HFFc6 (cell line): ENCODE data around the gene GNAZ. TPM values are rescaled to one million over a fixed set of nuclear protein-coding genes. Genes with fewer than 3 reads are reported as not detected.

Experiments used
- DNase-seq: peaks from one replicate; pipeline ENCODE4 v3.0.0-alpha.2; 2018
- H3K27ac Mint-ChIP-seq: 2 replicates; pipeline ENCODE4 v1.8.0; 2020; ENCODE audit warnings: mild to moderate bottlenecking, mixed read lengths
- H3K27me3 Mint-ChIP-seq: 2 replicates; pipeline ENCODE4 v1.8.0; 2021; ENCODE audit warnings: mild to moderate bottlenecking, moderate library complexity, mixed read lengths; ENCODE audit not compliant: insufficient read depth
- H3K36me3 Mint-ChIP-seq: 2 replicates; pipeline ENCODE4 v1.8.0; 2021; ENCODE audit warnings: low read depth, mixed read lengths
- H3K4me1 Mint-ChIP-seq: 2 replicates; pipeline ENCODE4 v1.8.0; 2020; ENCODE audit warnings: low read depth, mixed read lengths
- H3K4me3 Mint-ChIP-seq: 2 replicates; pipeline ENCODE4 v1.8.0; 2020; ENCODE audit warnings: mild to moderate bottlenecking, moderate library complexity, mixed read lengths
- H3K9me3 Mint-ChIP-seq: 2 replicates; pipeline ENCODE4 v1.8.0; 2020; ENCODE audit warnings: mild to moderate bottlenecking, mixed read lengths
- total RNA-seq, 6 experiments: library from RNA; stranded (reverse); fragmentation: NEBNext Ultra II Directional; extraction: Animal tissue kit (Norgen Biotek cat#: 25700); gene quantifications; 2 replicates in 1 of 6; 3 replicates in 5 of 6; pipeline ENCODE4 v1.2.3, GENCODE V29; 2021
- TF ChIP-seq, protein P1 (sequence below): fragments of 200-600 bp; sonication (generic); IDR thresholded peaks from 2 replicates; pipeline ENCODE4 v1.5.0; 2021; ENCODE audit warnings: antibody characterized with exemption, mild to moderate bottlenecking

GNAZ gene
- total RNA-seq, 6 experiments from 2014 or later, result 19.0 to 22.5 (median 20.1) TPM

DNA sequence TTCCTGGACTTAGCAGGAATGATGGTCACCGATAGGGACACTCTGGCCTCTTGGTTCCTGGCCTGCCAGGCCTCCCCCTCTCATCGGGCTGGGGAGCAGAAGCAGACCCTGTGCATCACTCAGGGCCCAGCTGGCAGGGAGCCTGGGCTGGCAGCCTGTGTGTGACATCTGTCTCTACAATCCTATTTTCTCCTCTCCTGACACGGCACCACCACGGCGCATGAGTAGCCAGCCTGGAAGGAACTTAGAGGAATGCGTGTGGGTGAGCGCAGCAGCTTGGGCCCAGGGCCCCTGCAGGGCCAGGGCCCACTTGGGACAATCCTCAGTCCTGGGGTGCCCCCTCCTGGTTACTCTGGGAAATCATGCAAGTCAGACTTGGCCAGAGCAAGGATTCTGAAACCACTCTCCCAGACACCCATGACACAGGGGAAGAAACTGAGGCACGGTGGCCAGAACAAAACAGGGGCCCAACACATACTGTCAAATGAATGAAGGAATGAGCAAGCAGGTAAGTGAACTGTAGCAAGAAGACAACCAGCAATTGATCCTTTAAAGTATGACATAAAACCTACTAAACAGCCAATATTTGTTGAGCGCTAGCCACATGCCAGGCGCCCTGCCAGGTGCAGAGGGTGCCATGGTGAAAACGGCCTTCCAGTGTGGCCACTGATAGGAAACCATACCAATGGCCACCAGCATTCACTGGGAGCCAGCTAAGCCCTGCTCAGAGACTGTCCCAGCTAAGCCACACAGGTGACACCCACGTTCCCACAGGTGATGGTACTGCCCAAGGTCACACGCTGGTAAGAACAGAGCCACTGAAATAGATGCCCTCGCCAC, 58.2 kb downstream of the GNAZ start:
- TF ChIP-seq, protein P1, sequence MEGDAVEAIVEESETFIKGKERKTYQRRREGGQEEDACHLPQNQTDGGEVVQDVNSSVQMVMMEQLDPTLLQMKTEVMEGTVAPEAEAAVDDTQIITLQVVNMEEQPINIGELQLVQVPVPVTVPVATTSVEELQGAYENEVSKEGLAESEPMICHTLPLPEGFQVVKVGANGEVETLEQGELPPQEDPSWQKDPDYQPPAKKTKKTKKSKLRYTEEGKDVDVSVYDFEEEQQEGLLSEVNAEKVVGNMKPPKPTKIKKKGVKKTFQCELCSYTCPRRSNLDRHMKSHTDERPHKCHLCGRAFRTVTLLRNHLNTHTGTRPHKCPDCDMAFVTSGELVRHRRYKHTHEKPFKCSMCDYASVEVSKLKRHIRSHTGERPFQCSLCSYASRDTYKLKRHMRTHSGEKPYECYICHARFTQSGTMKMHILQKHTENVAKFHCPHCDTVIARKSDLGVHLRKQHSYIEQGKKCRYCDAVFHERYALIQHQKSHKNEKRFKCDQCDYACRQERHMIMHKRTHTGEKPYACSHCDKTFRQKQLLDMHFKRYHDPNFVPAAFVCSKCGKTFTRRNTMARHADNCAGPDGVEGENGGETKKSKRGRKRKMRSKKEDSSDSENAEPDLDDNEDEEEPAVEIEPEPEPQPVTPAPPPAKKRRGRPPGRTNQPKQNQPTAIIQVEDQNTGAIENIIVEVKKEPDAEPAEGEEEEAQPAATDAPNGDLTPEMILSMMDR, result peak; percentile 91
- no peak overlapping the region for H3K27ac Mint-ChIP-seq
- peaks cover 6% of the 10 kb centered on the region for H3K4me1 Mint-ChIP-seq
- peak; percentile 71 for DNase-seq
- H3K36me3 Mint-ChIP-seq, result no peaks in the 10 kb centered on the region
- no peak overlapping the region for H3K4me3 Mint-ChIP-seq
- no peaks in the 10 kb centered on the region for H3K9me3 Mint-ChIP-seq
- H3K27me3 Mint-ChIP-seq, result peaks cover 26% of the 10 kb centered on the region

DNA sequence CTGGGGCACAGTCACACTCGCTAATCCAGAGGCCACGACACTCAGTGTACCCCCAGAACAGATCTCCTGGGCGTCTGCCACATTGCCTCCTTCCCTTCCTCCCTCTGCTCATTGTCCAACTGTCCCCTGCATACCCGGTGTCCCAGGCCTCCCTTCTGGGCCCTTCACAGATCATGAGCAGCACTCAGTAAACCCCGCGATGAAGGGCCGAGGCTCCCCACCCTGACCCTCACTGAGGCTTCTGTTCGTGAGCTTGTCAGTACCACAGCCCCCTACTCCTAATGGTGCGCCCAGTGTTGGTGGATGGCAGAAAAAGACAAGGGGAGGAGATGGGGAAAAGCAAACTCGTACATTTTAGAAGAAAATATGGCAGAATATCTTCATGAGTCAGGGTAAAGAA, 58.8 kb downstream of the GNAZ start:
- Mint-ChIP-seq H3K27me3 (peaks cover 30% of the 10 kb centered on the region), H3K36me3 (no peaks in the 10 kb centered on the region), H3K27ac (no peak overlapping the region), H3K9me3 (no peaks in the 10 kb centered on the region), H3K4me3 (no peak overlapping the region), H3K4me1 (peaks cover 6% of the 10 kb centered on the region)
- TF ChIP-seq, protein P1, result no peak
- DNase-seq, result no peak

DNA sequence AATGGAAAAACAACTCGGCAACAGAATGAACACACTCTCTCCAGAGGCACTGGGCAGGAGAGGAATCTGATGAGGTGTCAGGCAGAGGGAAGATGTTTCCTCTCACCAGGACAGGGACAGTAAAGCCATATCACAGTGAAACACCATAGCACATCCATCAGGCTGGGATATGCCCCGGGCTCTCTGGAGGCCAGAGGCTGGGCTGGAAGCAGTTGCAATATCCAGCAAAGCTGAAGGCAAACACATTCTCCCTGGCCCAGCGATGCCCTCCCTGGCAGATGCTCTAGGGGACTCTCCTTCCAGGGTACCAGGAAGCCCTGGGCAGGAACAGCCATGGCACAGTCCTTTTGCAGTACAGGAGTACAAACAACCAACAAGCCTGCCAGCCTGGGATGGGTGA, 60.4 kb downstream of the GNAZ start:
- no peak overlapping the region for H3K4me3 Mint-ChIP-seq
- no peak for DNase-seq
- H3K9me3 Mint-ChIP-seq, result no peaks in the 10 kb centered on the region
- H3K36me3 Mint-ChIP-seq, result no peaks in the 10 kb centered on the region
- peaks cover 6% of the 10 kb centered on the region for H3K4me1 Mint-ChIP-seq
- H3K27me3 Mint-ChIP-seq, result peaks cover 31% of the 10 kb centered on the region
- H3K27ac Mint-ChIP-seq, result no peak overlapping the region
- TF ChIP-seq, protein P1, result no peak

DNA sequence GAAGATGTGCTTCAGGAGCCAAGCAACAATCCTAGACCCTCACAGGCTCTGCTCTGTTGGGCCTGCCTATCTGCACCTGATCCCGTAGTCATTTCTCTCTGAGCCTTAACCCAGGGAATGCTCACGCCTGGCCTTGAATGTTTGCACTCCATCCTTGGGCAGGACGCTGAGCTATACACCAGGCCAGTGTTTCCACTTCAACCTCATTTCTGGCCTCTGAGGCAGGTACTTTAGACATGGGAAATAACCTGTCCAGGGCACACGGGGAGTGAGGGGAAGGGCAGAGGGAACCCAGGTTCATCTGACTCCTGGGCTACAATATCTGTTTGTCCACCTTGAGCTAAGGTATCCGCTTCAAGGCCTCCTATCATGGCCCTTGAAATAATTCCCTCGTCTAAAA, 61.6 kb downstream of the GNAZ start:
- peaks cover 25% of the 10 kb centered on the region for H3K27me3 Mint-ChIP-seq
- no peak overlapping the region for H3K27ac Mint-ChIP-seq
- DNase-seq, result no peak
- no peak overlapping the region for H3K4me3 Mint-ChIP-seq
- H3K9me3 Mint-ChIP-seq, result no peaks in the 10 kb centered on the region
- H3K36me3 Mint-ChIP-seq, result no peaks in the 10 kb centered on the region
- peaks cover 6% of the 10 kb centered on the region for H3K4me1 Mint-ChIP-seq
- TF ChIP-seq, protein P1, result no peak

DNA sequence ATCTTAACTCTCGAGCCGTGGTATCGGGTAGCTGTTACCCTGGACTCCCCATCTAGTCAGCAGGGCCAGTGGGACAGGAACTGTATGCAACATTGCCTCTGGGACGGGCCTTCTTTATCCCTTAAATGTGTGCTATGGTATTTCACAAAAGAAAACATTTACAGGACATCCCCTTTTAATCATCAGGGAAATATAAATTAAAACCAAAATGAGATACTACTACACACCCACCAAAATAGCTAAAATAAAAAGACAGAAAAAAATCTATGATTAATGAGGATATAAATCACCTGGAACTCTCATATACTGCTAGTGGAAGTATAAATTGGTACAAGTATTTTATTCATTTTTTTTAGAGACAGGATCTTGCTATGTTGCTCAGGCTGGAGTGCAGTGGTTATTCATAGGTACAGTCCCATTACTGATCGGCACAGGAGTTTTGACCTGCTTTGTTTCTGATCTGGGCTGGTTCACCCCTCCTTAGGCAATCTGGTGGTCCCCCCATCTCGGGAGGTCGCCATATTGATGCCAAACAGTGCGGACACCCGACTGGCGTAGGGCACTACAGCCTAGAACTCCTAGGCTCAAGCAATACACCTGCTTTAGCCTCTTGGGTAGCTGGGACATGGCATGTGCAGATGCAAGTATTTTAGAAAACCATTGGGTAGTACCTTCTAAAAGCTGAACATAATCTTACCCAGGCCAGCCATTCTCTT, 62.2 kb downstream of the GNAZ start:
- TF ChIP-seq, protein P1, result no peak
- H3K27ac Mint-ChIP-seq, result no peak overlapping the region
- no peaks in the 10 kb centered on the region for H3K36me3 Mint-ChIP-seq
- peaks cover 24% of the 10 kb centered on the region for H3K27me3 Mint-ChIP-seq
- DNase-seq, result no peak
- H3K4me1 Mint-ChIP-seq, result peaks cover 6% of the 10 kb centered on the region
- no peak overlapping the region for H3K4me3 Mint-ChIP-seq
- H3K9me3 Mint-ChIP-seq, result no peaks in the 10 kb centered on the region
